GM12878 (cell line): ENCODE data around the gene LMNTD2. TPM values are rescaled to one million over a fixed set of nuclear protein-coding genes. Genes with fewer than 3 reads are reported as not detected.

Experiments used
- ATAC-seq: fragments of 200-7000 bp; cut with Tn5 transposase; 3 replicates; pipeline ENCODE4 v1.9.1; 2020; ENCODE audit warnings: mild to moderate bottlenecking, moderate library complexity
- BruUV-seq: library from RNA; stranded (reverse); fragments of 400-500 nt; replicated peaks from 2 replicates; lab custom pipeline; 2021; lab: Mats Ljungman, UMichigan
- CTCF ChIA-PET: fragments of 300-600 bp; sonication (Branson Sonifier 250); formaldehyde crosslinking; extraction: SDS; loops from one replicate; lab custom pipeline; 2021; ENCODE audit warnings: inconsistent platforms; lab: Yijun Ruan, JAX
- POLR2A ChIA-PET: fragments of 350-600 bp; formaldehyde crosslinking; extraction: SDS; loops from one replicate; lab custom pipeline; 2021; ENCODE audit warnings: inconsistent platforms; lab: Charles Lee
- RAD21 ChIA-PET: fragments of 300-600 bp; sonication (Branson Sonifier 250); formaldehyde crosslinking; loops from one replicate; lab custom pipeline; 2023; ENCODE audit warnings: antibody characterized with exemption; ENCODE audit not compliant: unreplicated experiment; lab: Charles Lee
- SMC1A ChIA-PET: fragments of 300-600 bp; sonication (Branson Sonifier 250); formaldehyde crosslinking; loops from one replicate; lab custom pipeline; 2023; ENCODE audit not compliant: unreplicated experiment, uncharacterized antibody; lab: Charles Lee
- DNase-seq: peaks from one replicate; pipeline ENCODE4 v3.0.0-alpha.2; 2011; ENCODE audit warnings: low read depth, low spot score
- FAIRE-seq: peaks from 3 replicates; lab custom pipeline; 2011; peaks lifted over from hg19 to GRCh38; lab: Jason Lieb, UNC
- H2AFZ ChIP-seq: 2 replicates; pipeline ENCODE4 v1.6.0; 2011; ENCODE audit warnings: low read depth, low read length, control low read depth; ENCODE audit not compliant: control insufficient read depth
- H3K27ac ChIP-seq: 2 replicates; pipeline ENCODE4 v1.5.1; 2011; ENCODE audit warnings: control low read depth; ENCODE audit not compliant: control insufficient read depth, insufficient read depth
- H3K27me3 ChIP-seq, 2 experiments: replicated peaks in 1 of 2; 2 replicates each; pipeline versions ENCODE4 v1.6.0 to v1.6.1; 2011; ENCODE audit warnings: low read length in 1 of 2; ENCODE audit not compliant: control insufficient read depth in 2 of 2, insufficient read depth in 2 of 2
- H3K36me3 ChIP-seq, 2 experiments: 2 replicates each; pipeline ENCODE4 v1.5.1; 2011; ENCODE audit warnings: low read length in 1 of 2; ENCODE audit not compliant: control insufficient read depth in 2 of 2, insufficient read depth in 2 of 2
- H3K4me1 ChIP-seq: 2 replicates; pipeline ENCODE4 v1.6.1; 2011; ENCODE audit warnings: mild to moderate bottlenecking, low read length, moderate library complexity, mixed read lengths; ENCODE audit not compliant: control insufficient read depth, insufficient read depth
- H3K4me2 ChIP-seq: 2 replicates; pipeline ENCODE4 v1.6.0; 2011; ENCODE audit warnings: control low read depth; ENCODE audit not compliant: control insufficient read depth, insufficient read depth
- H3K4me3 ChIP-seq: fragments of 200-600 bp; sonication (generic); 2 replicates; pipeline ENCODE4 v1.5.1; 2016
- H3K79me2 ChIP-seq: 2 replicates; pipeline ENCODE4 v1.6.0; 2011; ENCODE audit warnings: low read length; ENCODE audit not compliant: control insufficient read depth, insufficient read depth
- H3K9ac ChIP-seq: 2 replicates; pipeline ENCODE4 v1.8.0; 2011; ENCODE audit warnings: low read length, control low read depth, mixed read lengths; ENCODE audit not compliant: control insufficient read depth, insufficient read depth
- H3K9me3 ChIP-seq: replicated peaks from 3 replicates; pipeline ENCODE4 v1.5.1; 2011; ENCODE audit warnings: mild to moderate bottlenecking, low read length; ENCODE audit not compliant: control insufficient read depth, insufficient read depth
- H4K20me1 ChIP-seq: 2 replicates; pipeline ENCODE4 v1.6.0; 2011; ENCODE audit not compliant: control insufficient read depth, insufficient read depth
- BACH1 ChIP-seq: fragments of 450-650 bp; IDR thresholded peaks from 2 replicates; pipeline ENCODE4 v1.6.1; 2017; ENCODE audit warnings: mild to moderate bottlenecking, borderline replicate concordance
- BHLHE40 ChIP-seq, 2 experiments: fragments of 450-650 bp in 1 of 2; IDR thresholded peaks; 2 replicates each; pipeline ENCODE4 v1.6.1; 2011 to 2017; ENCODE audit warnings: low read depth in 2 of 2, borderline replicate concordance in 1 of 2, improper control_type of control experiment in 1 of 2, low read length in 1 of 2, mild to moderate bottlenecking in 1 of 2
- BRCA1 ChIP-seq: IDR thresholded peaks from 2 replicates; pipeline ENCODE4 v1.6.1; 2011; ENCODE audit warnings: low read depth, low read length, improper control_type of control experiment
- CEBPB ChIP-seq, 2 experiments: fragments of 150-350 bp in 1 of 2; IDR thresholded peaks; 2 replicates each; pipeline ENCODE4 v1.6.1; 2012 to 2014; ENCODE audit warnings: low read depth in 2 of 2, low read length in 2 of 2, borderline replicate concordance in 1 of 2, inconsistent platforms in 1 of 2
- ETV6 ChIP-seq, 2 experiments: fragments of 450-650 bp in 1 of 2; IDR thresholded peaks in 1 of 2; conservative IDR thresholded peaks in 1 of 2; 2 replicates each; pipeline ENCODE4 v1.6.1; 2014; ENCODE audit warnings: antibody characterized with exemption in 1 of 2, borderline replicate concordance in 1 of 2, low read depth in 1 of 2, mild to moderate bottlenecking in 1 of 2, moderate library complexity in 1 of 2
- HDGF ChIP-seq: fragments of 450-650 bp; IDR thresholded peaks from 2 replicates; pipeline ENCODE4 v1.6.1; 2016; ENCODE audit warnings: antibody characterized with exemption
- HSF1 ChIP-seq: fragments of 150-350 bp; IDR thresholded peaks from 2 replicates; pipeline ENCODE4 v1.6.1; 2014; ENCODE audit warnings: mild to moderate bottlenecking, low read depth, low read length
- MXI1 ChIP-seq: fragments of 150-350 bp; IDR thresholded peaks from 2 replicates; pipeline ENCODE4 v1.6.1; 2011; ENCODE audit warnings: low read depth, mild to moderate bottlenecking, inconsistent platforms, low read length, improper control_type of control experiment
- NFXL1 ChIP-seq: fragments of 450-650 bp; IDR thresholded peaks from 2 replicates; pipeline ENCODE4 v1.6.1; 2017; ENCODE audit warnings: antibody characterized with exemption, mild to moderate bottlenecking, borderline replicate concordance
- NFYB ChIP-seq: IDR thresholded peaks from 2 replicates; pipeline ENCODE4 v1.6.1; 2011; ENCODE audit warnings: low read depth, mild to moderate bottlenecking, low read length, improper control_type of control experiment, moderate library complexity; ENCODE audit not compliant: insufficient read depth
- RAD51 ChIP-seq: fragments of 450-650 bp; IDR thresholded peaks from 2 replicates; pipeline ENCODE4 v1.6.1; 2016; ENCODE audit warnings: moderate library complexity, mild to moderate bottlenecking, inconsistent platforms
- RB1 ChIP-seq: fragments of 450-650 bp; formaldehyde crosslinking; IDR thresholded peaks from 2 replicates; pipeline ENCODE4 v1.6.1; 2017; ENCODE audit warnings: mild to moderate bottlenecking, borderline replicate concordance
- SRF ChIP-seq, 2 experiments: IDR thresholded peaks; 2 replicates each; pipeline ENCODE4 v1.6.1; 2011; ENCODE audit warnings: low read depth in 2 of 2, low read length in 2 of 2, mild to moderate bottlenecking in 1 of 2, moderate library complexity in 1 of 2
- TCF12 ChIP-seq: IDR thresholded peaks from 2 replicates; pipeline ENCODE4 v1.6.1; 2011; ENCODE audit warnings: low read depth, mild to moderate bottlenecking, low read length
- YY1 ChIP-seq: IDR thresholded peaks from 2 replicates; pipeline ENCODE4 v1.6.1; 2011; ENCODE audit warnings: low read depth, mild to moderate bottlenecking, low read length
- ZBED1 ChIP-seq: IDR thresholded peaks from 2 replicates; pipeline ENCODE4 v1.6.1; 2016; ENCODE audit warnings: borderline replicate concordance
- ZNF207 ChIP-seq: fragments of 450-650 bp; IDR thresholded peaks from 2 replicates; pipeline ENCODE4 v1.6.1; 2014; ENCODE audit warnings: antibody characterized with exemption, mild to moderate bottlenecking, borderline replicate concordance
- ZNF217 ChIP-seq: fragments of 450-650 bp; IDR thresholded peaks from 2 replicates; pipeline ENCODE4 v1.6.1; 2017; ENCODE audit warnings: antibody characterized with exemption, mild to moderate bottlenecking
- ZSCAN29 ChIP-seq: fragments of 450-650 bp; IDR thresholded peaks from 2 replicates; pipeline ENCODE4 v1.6.1; 2017; ENCODE audit warnings: mild to moderate bottlenecking, moderate library complexity
- WGBS: methylation state at CpG from one replicate; pipeline ENCODE4 v1.1.6; 2016; ENCODE audit warnings: low lambda C conversion rate; ENCODE audit not compliant: insufficient replicate concordance, insufficient coverage; ENCODE audit errors: missing lambda C conversion rate; 5-methylcytosine and 5-hydroxymethylcytosine counted together
- in situ Hi-C: fragments of 300-500 bp; cut with MboI; formaldehyde crosslinking; loops from 9 replicates; pipeline ENCODE4 v1.14.3; 2018; ENCODE audit warnings: mixed read lengths
- intact Hi-C: fragments of 100-400 bp; cut with micrococcal nuclease; formaldehyde crosslinking; loops from one replicate; pipeline ENCODE4 v1.14.2; 2022; ENCODE audit not compliant: unreplicated experiment
- polyA plus RNA-seq, 11 experiments: library from polyadenylated mRNA; depleted of rRNA in 4 of 11; unstranded in 6 of 11; stranded (reverse) in 5 of 11; fragments of >200 nt; fragmentation: Nextera tagmentation in 4 of 11; fragmentation: Illumina TruSeq in 1 of 11; extraction: Ambion mirVana in 4 of 11; extraction: Trizol in 1 of 11; gene quantifications; 1 replicate in 1 of 11; 2 replicates in 10 of 11; pipeline versions ENCODE4 v1.2.1 to v1.2.3, GENCODE V29; 2011 to 2016; ENCODE audit warnings: inconsistent platforms in 2 of 11, missing spikeins in 2 of 11, low read depth in 1 of 11
- total RNA-seq, 4 experiments: library from RNA; depleted of rRNA in 3 of 4; stranded (reverse); fragments of >200 nt in 3 of 4; fragmentation: Illumina TruSeq in 1 of 4; extraction: Trizol in 1 of 4; gene quantifications; 2 replicates each; pipeline versions ENCODE4 v1.2.1 to v1.2.3, GENCODE V29; 2013 to 2021
- TF ChIP-seq, protein P1 (sequence below): IDR thresholded peaks from 2 replicates; pipeline ENCODE4 v1.6.1; 2012; ENCODE audit warnings: mild to moderate bottlenecking, low read depth, low read length

Gene LMNTD2
- total and polyA plus RNA-seq, 10 of the 15 experiments (the other 5 are each of a cell fraction or from before 2014, with no cell fraction given) = 0.22 to 4.1 (median 1.3) TPM; not detected in 2

DNA sequence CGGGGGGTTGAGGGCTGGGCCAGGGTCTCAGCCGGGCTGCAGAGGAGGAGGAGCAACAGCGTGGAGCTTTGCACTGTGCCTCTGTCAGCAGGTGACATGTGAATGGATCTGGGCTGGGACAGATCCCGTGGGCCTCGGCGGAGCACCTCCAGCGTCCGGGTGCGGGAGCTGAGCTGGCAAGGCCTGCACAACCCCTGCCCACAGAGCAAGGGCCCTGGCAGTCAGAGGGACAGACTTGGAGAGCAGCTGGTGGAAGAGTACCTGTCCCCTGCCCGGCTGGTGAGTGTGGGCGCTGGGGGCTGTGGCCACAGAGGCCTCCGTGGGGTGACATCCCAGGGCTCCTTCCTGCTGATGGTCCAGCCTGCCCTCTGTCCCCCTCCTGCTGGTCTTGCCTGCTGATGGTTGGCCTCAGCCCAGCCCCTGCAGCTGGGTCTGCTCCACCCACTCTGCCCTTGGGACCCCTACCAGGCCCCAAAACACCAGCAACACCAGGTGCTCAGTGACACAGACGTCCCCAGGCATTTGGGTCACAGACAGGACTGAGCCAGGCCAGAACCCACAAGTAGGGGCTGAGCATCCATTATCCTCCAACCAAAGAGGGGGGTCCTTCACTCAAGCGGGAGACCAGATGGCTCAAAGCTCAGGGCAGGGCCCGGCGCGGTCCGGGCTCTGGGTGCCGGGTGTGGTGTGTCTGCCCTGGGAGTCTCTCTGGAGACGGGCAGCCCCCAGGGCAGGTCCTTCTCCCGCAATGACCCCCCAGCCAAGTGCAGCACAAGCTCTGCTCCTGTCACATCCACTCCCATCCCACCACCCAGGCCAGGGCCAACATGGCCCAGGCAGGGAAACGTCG lies 19.7 kb downstream of the LMNTD2 start:
- in situ Hi-C loops = no loop called here
- RAD21 ChIA-PET = no interaction called here
- ATAC-seq = no peak
- peaks cover 20% of the 10 kb centered on the region for H3K4me1 ChIP-seq
- H3K4me3 ChIP-seq = no peak overlapping the region
- SMC1A ChIA-PET = no interaction called here
- H3K4me2 ChIP-seq = no peak overlapping the region
- no peak for TF ChIP-seq ZBED1
- no peak for TF ChIP-seq HDGF
- TF ChIP-seq MXI1 = no peak
- no peak for TF ChIP-seq RAD51
- TF ChIP-seq BRCA1 = no peak
- no peak for TF ChIP-seq RB1
- no peak for TF ChIP-seq NFXL1
- no peak for TF ChIP-seq HSF1
- TF ChIP-seq, protein P1, sequence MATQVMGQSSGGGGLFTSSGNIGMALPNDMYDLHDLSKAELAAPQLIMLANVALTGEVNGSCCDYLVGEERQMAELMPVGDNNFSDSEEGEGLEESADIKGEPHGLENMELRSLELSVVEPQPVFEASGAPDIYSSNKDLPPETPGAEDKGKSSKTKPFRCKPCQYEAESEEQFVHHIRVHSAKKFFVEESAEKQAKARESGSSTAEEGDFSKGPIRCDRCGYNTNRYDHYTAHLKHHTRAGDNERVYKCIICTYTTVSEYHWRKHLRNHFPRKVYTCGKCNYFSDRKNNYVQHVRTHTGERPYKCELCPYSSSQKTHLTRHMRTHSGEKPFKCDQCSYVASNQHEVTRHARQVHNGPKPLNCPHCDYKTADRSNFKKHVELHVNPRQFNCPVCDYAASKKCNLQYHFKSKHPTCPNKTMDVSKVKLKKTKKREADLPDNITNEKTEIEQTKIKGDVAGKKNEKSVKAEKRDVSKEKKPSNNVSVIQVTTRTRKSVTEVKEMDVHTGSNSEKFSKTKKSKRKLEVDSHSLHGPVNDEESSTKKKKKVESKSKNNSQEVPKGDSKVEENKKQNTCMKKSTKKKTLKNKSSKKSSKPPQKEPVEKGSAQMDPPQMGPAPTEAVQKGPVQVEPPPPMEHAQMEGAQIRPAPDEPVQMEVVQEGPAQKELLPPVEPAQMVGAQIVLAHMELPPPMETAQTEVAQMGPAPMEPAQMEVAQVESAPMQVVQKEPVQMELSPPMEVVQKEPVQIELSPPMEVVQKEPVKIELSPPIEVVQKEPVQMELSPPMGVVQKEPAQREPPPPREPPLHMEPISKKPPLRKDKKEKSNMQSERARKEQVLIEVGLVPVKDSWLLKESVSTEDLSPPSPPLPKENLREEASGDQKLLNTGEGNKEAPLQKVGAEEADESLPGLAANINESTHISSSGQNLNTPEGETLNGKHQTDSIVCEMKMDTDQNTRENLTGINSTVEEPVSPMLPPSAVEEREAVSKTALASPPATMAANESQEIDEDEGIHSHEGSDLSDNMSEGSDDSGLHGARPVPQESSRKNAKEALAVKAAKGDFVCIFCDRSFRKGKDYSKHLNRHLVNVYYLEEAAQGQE = no peak
- TF ChIP-seq ZSCAN29 = no peak
- no peak for TF ChIP-seq ETV6 (conservative IDR thresholded peaks at IDR 0.05 in 1 of 2, IDR thresholded peaks at IDR 0.05 in 1 of 2; ENCODE audit: borderline replicate concordance in 1 of 2, low read depth in 1 of 2)
- no peak for TF ChIP-seq BHLHE40 (IDR thresholded peaks at IDR 0.05; ENCODE audit: borderline replicate concordance in 1 of 2, low read depth in 2 of 2, low read length in 1 of 2)
- TF ChIP-seq TCF12 = no peak
- TF ChIP-seq YY1 = no peak
- TF ChIP-seq ZNF217 = no peak
- TF ChIP-seq ZNF207 = no peak
- TF ChIP-seq SRF (IDR thresholded peaks at IDR 0.05; ENCODE audit: low read depth in 2 of 2, low read length in 2 of 2) = no peak
- no peak for TF ChIP-seq CEBPB (IDR thresholded peaks at IDR 0.05; ENCODE audit: borderline replicate concordance in 1 of 2, low read depth in 2 of 2, low read length in 2 of 2)
- no peak for TF ChIP-seq BACH1
- TF ChIP-seq NFYB = no peak
- TF ChIP-seq, all 136 proteins: peak for 0
- ChIA-PET POLR2A (no interaction called here), CTCF (interaction anchor here (0.7 kb wide), 1 partner anchor 134 kb away, joined by 3 read pairs; no protein-coding TSS in a partner anchor)
- Histone ChIP-seq H4K20me1 (peaks cover 4% of the 10 kb centered on the region; the same call in 1 of the 2 replicates), H3K9ac (no peak overlapping the region), H3K36me3 (no peaks in the 10 kb centered on the region), H3K27ac (no peak overlapping the region), H3K27me3 (no peaks in the 10 kb centered on the region), H3K9me3 (no peaks in the 10 kb centered on the region), H2AFZ (no peak overlapping the region), H3K79me2 (no peaks in the 10 kb centered on the region)
- no peak for DNase-seq
- no TSS peak for BruUV-seq
- no peak for FAIRE-seq
- intact Hi-C loops = no loop called here
- 88% methylated on average over 23 of the region's 23 CpGs for WGBS
